B cell (primary cell): ENCODE data around the gene MLLT3.

Source experiments
- CTCF ChIP-seq: fragments of 200-600 bp; IDR thresholded peaks from one replicate; pipeline ENCODE4 v1.8.0; 2022; ENCODE audit warnings: antibody characterized with exemption, mild to moderate bottlenecking
- EZH2 ChIP-seq: IDR thresholded peaks from 2 replicates; pipeline ENCODE4 v1.6.1; 2012; ENCODE audit warnings: borderline replicate concordance, low read depth, mild to moderate bottlenecking, moderate library complexity, low read length; ENCODE audit not compliant: insufficient read depth, poor library complexity, severe bottlenecking

GRCh38 chr9:20508242-20508641, 114.1 kb downstream of the MLLT3 start:
- TF ChIP-seq CTCF (no peak), EZH2 (no peak)
